Neural progenitor cell (in vitro differentiated cells): ENCODE results near the gene PMFBP1. TPM values are rescaled to one million over a fixed set of nuclear protein-coding genes. Genes with fewer than 3 reads are reported as not detected.

Experiments
- DNase-seq: peaks from one replicate; pipeline ENCODE4 v3.0.0-alpha.2; 2016; ENCODE audit warnings: low spot score
- H2AFZ ChIP-seq: fragments of 200-600 bp; sonication (generic); replicated peaks from 2 replicates; pipeline ENCODE4 v1.6.1; 2016; ENCODE audit warnings: antibody characterized with exemption
- H3F3A ChIP-seq: fragments of 200-600 bp; sonication (generic); 2 replicates; pipeline ENCODE4 v1.6.1; 2016; ENCODE audit warnings: antibody characterized with exemption, low read depth
- H3K27ac ChIP-seq: fragments of 200-600 bp; sonication (generic); 2 replicates; pipeline ENCODE4 v1.5.1; 2016; ENCODE audit warnings: mild to moderate bottlenecking
- H3K27me3 ChIP-seq: fragments of 200-600 bp; sonication (generic); 2 replicates; pipeline ENCODE4 v1.6.1; 2016; ENCODE audit warnings: mild to moderate bottlenecking, moderate library complexity
- H3K36me3 ChIP-seq: fragments of 200-600 bp; sonication (generic); 2 replicates; pipeline ENCODE4 v1.5.1; 2016
- H3K4me1 ChIP-seq: fragments of 200-600 bp; sonication (generic); 2 replicates; pipeline ENCODE4 v1.6.1; 2016; ENCODE audit warnings: mixed run types
- H3K4me2 ChIP-seq: fragments of 200-600 bp; sonication (generic); 2 replicates; pipeline ENCODE4 v1.6.1; 2016
- H3K4me3 ChIP-seq: fragments of 200-600 bp; sonication (generic); 2 replicates; pipeline ENCODE4 v1.5.1; 2016
- H3K79me2 ChIP-seq: fragments of 200-600 bp; sonication (generic); 2 replicates; pipeline ENCODE4 v1.6.1; 2016; ENCODE audit warnings: low read depth
- H3K9ac ChIP-seq: fragments of 200-600 bp; sonication (generic); 2 replicates; pipeline ENCODE4 v1.6.1; 2016
- H3K9me3 ChIP-seq: fragments of 200-600 bp; sonication (generic); 2 replicates; pipeline ENCODE4 v1.5.1; 2016; ENCODE audit warnings: low read depth
- H4K20me1 ChIP-seq: fragments of 200-600 bp; sonication (generic); 2 replicates; pipeline ENCODE4 v1.6.1; 2016; ENCODE audit warnings: low read depth
- H3K27ac Mint-ChIP-seq: 3 replicates; pipeline ENCODE4 v1.8.0; 2021; ENCODE audit warnings: mixed read lengths
- H3K27me3 Mint-ChIP-seq: 2 replicates; pipeline ENCODE4 v1.8.0; 2022; ENCODE audit warnings: low read depth, mild to moderate bottlenecking, inconsistent platforms, moderate library complexity, mixed read lengths; ENCODE audit not compliant: insufficient read depth
- H3K36me3 Mint-ChIP-seq: 3 replicates; pipeline ENCODE4 v1.8.0; 2021; ENCODE audit warnings: mixed read lengths
- H3K4me1 Mint-ChIP-seq: 3 replicates; pipeline ENCODE4 v1.8.0; 2021; ENCODE audit warnings: mixed read lengths
- H3K4me3 Mint-ChIP-seq: 3 replicates; pipeline ENCODE4 v1.8.0; 2021; ENCODE audit warnings: mild to moderate bottlenecking, moderate library complexity, mixed read lengths
- H3K9me3 Mint-ChIP-seq: 3 replicates; pipeline ENCODE4 v1.8.0; 2020; ENCODE audit warnings: mixed read lengths
- EZH2 ChIP-seq: fragments of 200-600 bp; sonication (generic); IDR thresholded peaks from 2 replicates; pipeline ENCODE4 v1.6.1; 2017; ENCODE audit warnings: antibody characterized with exemption, mild to moderate bottlenecking, moderate library complexity
- EZH2phosphoT487 ChIP-seq: fragments of 200-600 bp; sonication (generic); IDR thresholded peaks from 2 replicates; pipeline ENCODE4 v1.6.1; 2017; ENCODE audit warnings: antibody characterized with exemption
- total RNA-seq: library from RNA; depleted of rRNA; stranded (reverse); fragments of >200 nt; gene quantifications from 2 replicates; pipeline ENCODE4 v1.2.3, GENCODE V29; 2015; ENCODE audit warnings: low replicate concordance
- TF ChIP-seq, protein P1 (sequence below): fragments of 200-600 bp; sonication (generic); IDR thresholded peaks from 2 replicates; pipeline ENCODE4 v1.5.1; 2017; ENCODE audit warnings: antibody characterized with exemption, mild to moderate bottlenecking

PMFBP1 gene
- total RNA-seq, 1 donor from 2014 or later, result 12.8 TPM

DNA sequence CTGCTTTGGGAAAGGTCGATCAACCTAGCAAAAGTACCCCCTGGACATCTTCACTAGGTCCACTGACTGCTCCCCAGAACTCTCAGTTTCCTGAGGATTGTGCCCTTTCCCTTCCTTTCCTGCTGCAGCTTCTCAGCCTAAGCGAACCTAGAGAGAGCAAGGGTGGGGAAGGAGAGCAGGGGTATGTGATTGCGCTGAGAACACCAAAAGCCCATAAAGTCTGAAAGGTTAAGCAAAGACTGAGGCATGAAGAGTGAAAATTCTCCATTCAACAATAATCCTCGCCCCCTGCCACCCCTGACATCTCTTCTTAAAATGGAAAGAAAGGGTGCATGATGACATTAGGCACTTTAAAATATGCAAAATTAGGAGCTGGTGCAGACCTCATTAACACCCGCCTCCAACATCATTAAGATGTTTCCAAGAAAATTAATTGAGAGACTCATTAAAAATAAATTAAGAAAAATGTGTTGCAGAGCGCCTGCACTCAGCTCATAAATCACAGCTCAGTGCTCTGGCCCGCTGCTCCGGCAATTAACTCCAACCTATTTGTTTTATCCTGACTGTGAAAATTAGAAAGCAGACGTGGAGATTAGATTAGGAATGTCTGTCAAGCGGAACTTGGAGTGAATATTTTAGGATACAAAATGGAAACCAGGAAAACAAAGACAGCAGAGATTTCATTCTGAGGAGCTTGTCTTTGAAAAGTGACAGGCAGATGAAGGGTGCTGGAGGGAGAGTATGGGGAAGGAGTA, 49.1 kb upstream of the PMFBP1 start:
- H3K9me3 ChIP-seq, result no peaks in the 10 kb centered on the region
- Mint-ChIP-seq H3K36me3 (no peaks in the 10 kb centered on the region), H3K27ac (no peak overlapping the region), H3K4me3 (no peak overlapping the region), H3K27me3 (peaks cover 3% of the 10 kb centered on the region), H3K9me3 (no peaks in the 10 kb centered on the region), H3K4me1 (peaks cover 12% of the 10 kb centered on the region)
- DNase-seq, result no peak
- no peak overlapping the region for H2AFZ ChIP-seq
- TF ChIP-seq, protein P1, sequence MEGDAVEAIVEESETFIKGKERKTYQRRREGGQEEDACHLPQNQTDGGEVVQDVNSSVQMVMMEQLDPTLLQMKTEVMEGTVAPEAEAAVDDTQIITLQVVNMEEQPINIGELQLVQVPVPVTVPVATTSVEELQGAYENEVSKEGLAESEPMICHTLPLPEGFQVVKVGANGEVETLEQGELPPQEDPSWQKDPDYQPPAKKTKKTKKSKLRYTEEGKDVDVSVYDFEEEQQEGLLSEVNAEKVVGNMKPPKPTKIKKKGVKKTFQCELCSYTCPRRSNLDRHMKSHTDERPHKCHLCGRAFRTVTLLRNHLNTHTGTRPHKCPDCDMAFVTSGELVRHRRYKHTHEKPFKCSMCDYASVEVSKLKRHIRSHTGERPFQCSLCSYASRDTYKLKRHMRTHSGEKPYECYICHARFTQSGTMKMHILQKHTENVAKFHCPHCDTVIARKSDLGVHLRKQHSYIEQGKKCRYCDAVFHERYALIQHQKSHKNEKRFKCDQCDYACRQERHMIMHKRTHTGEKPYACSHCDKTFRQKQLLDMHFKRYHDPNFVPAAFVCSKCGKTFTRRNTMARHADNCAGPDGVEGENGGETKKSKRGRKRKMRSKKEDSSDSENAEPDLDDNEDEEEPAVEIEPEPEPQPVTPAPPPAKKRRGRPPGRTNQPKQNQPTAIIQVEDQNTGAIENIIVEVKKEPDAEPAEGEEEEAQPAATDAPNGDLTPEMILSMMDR, result no peak
- TF ChIP-seq EZH2phosphoT487 (no peak), EZH2 (no peak)
- H4K20me1 ChIP-seq, result no peaks in the 10 kb centered on the region
- H3K4me1 ChIP-seq, result peaks cover 5% of the 10 kb centered on the region
- no peak overlapping the region for H3K9ac ChIP-seq
- no peaks in the 10 kb centered on the region for H3K79me2 ChIP-seq
- H3K4me3 ChIP-seq, result no peak overlapping the region
- no peak overlapping the region for H3K4me2 ChIP-seq
- no peaks in the 10 kb centered on the region for H3K36me3 ChIP-seq
- no peak overlapping the region for H3K27ac ChIP-seq
- no peaks in the 10 kb centered on the region for H3F3A ChIP-seq
- H3K27me3 ChIP-seq, result no peaks in the 10 kb centered on the region

DNA sequence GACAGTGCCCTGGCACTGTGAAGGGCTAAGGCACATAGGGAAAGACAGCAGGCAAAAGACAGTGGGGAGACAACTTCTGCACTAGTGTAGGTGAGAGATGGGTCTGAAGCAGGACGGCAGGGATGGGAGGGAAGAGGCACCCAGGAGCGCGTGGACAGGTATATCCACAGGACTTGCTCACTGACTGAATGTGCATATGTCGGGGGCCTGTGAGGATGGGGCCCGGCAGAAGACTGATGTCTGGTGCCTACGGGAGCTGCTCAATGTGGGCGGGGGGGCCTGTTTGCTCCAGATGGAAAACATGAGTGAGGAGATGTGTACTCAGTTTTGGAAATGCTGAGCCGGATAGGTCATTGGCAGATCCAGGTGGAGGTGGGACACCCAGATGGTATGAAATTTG, 47.3 kb upstream of the PMFBP1 start:
- TF ChIP-seq, protein P1, result no peak
- TF ChIP-seq EZH2 (no peak), EZH2phosphoT487 (no peak)
- no peak overlapping the region for H3K4me3 Mint-ChIP-seq
- peaks cover 3% of the 10 kb centered on the region for H3K27me3 Mint-ChIP-seq

DNA sequence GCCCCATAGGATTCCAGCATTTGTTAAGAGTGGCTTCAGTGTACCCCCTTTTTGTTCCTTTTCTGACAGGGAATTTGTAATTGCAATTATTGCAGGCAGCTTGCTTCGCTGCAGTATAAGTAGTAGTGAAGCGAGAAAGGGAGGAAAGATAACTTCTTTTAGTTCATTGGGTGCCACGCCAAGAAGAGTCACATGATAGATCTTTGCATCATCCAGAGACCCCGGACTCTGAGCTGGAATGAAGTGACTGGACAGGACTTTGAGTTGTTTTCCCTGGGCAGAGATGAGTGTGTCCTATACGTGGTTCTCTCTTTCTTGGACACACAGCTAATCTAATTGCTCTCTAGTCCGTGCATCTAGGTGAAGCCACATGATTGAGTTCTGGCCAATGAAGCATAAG, 44.8 kb upstream of the PMFBP1 start:
- peaks cover 8% of the 10 kb centered on the region for H3K36me3 ChIP-seq
- no peaks in the 10 kb centered on the region for H4K20me1 ChIP-seq
- no peaks in the 10 kb centered on the region for H3K79me2 ChIP-seq
- Mint-ChIP-seq H3K36me3 (no peaks in the 10 kb centered on the region), H3K9me3 (peaks cover 10% of the 10 kb centered on the region), H3K4me1 (peaks cover 14% of the 10 kb centered on the region), H3K27me3 (peaks cover 2% of the 10 kb centered on the region), H3K27ac (no peak overlapping the region), H3K4me3 (no peak overlapping the region)
- H3K4me2 ChIP-seq, result no peak overlapping the region
- no peak for DNase-seq
- H3K9me3 ChIP-seq, result peaks cover 10% of the 10 kb centered on the region
- H3K9ac ChIP-seq, result no peak overlapping the region
- H3K27me3 ChIP-seq, result no peaks in the 10 kb centered on the region
- peaks cover 5% of the 10 kb centered on the region for H3K4me1 ChIP-seq
- no peak overlapping the region for H2AFZ ChIP-seq
- no peak overlapping the region for H3K4me3 ChIP-seq
- no peak for TF ChIP-seq EZH2phosphoT487
- H3K27ac ChIP-seq, result no peak overlapping the region
- no peaks in the 10 kb centered on the region for H3F3A ChIP-seq

More for the DNA sequence above, 47.3 kb upstream of the PMFBP1 start:
- Histone ChIP-seq H3K9me3 (peaks cover 10% of the 10 kb centered on the region), H3K27me3 (no peaks in the 10 kb centered on the region), H3K79me2 (no peaks in the 10 kb centered on the region), H3K9ac (no peak overlapping the region), H3K27ac (no peak overlapping the region), H2AFZ (no peak overlapping the region), H4K20me1 (no peaks in the 10 kb centered on the region), H3K4me1 (peaks cover 5% of the 10 kb centered on the region), H3F3A (no peaks in the 10 kb centered on the region), H3K36me3 (peaks cover 8% of the 10 kb centered on the region), H3K4me3 (no peak overlapping the region), H3K4me2 (no peak overlapping the region)
- H3K36me3 Mint-ChIP-seq, result no peaks in the 10 kb centered on the region
- peaks cover 8% of the 10 kb centered on the region for H3K9me3 Mint-ChIP-seq
- H3K27ac Mint-ChIP-seq, result no peak overlapping the region
- H3K4me1 Mint-ChIP-seq, result peaks cover 12% of the 10 kb centered on the region
- DNase-seq, result no peak

DNA sequence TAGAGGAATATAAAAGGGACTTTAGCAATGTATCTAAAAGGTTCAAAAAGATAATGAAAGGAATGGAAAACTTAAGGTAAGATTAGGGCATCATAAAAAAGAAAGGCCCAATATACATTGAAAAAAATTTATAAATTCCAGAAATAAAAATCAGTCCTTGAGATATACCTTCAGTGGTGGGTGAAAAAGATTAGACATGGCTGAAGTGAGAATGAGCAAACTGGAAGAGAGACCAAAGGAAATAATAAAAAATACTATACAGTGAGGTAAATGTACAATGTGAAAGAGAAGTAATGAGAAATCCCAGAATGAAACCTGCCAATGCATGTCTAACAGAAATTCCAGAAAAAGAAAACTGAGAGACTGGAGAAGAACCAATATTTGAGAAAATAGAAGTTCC, 42.9 kb upstream of the PMFBP1 start:
- H3K27me3 Mint-ChIP-seq, result peaks cover 6% of the 10 kb centered on the region
- no peaks in the 10 kb centered on the region for H3K79me2 ChIP-seq
- no peak overlapping the region for H3K27ac ChIP-seq
- H3K36me3 Mint-ChIP-seq, result no peaks in the 10 kb centered on the region
- H2AFZ ChIP-seq, result no peak overlapping the region
- no peak for DNase-seq
- peaks cover 8% of the 10 kb centered on the region for H3K36me3 ChIP-seq
- peaks cover 10% of the 10 kb centered on the region for H3K9me3 Mint-ChIP-seq
- H3F3A ChIP-seq, result no peaks in the 10 kb centered on the region
- no peaks in the 10 kb centered on the region for H4K20me1 ChIP-seq
- no peak overlapping the region for H3K9ac ChIP-seq
- no peak overlapping the region for H3K4me3 ChIP-seq
- H3K4me2 ChIP-seq, result no peak overlapping the region
- no peak overlapping the region for H3K27ac Mint-ChIP-seq
- no peaks in the 10 kb centered on the region for H3K27me3 ChIP-seq
- H3K4me1 ChIP-seq, result peaks cover 6% of the 10 kb centered on the region
- H3K9me3 ChIP-seq, result peaks cover 10% of the 10 kb centered on the region
- H3K4me1 Mint-ChIP-seq, result peaks cover 17% of the 10 kb centered on the region
- no peak for TF ChIP-seq EZH2
- no peak for TF ChIP-seq EZH2phosphoT487
- no peak overlapping the region for H3K4me3 Mint-ChIP-seq
